HG03039 (cell line): Measurements from ENCODE around the gene DCLK1.
"Not testable (repeated sequence)": the region's sequence is repeated elsewhere in the genome, so short reads cannot be mapped to it uniquely, and the experiment has no call there.

Experiments used
- ATAC-seq: cut with Tn5 transposase; IDR thresholded peaks from one replicate; pipeline ENCODE4 v1.9.1; 2021; ENCODE audit warnings: mild to moderate bottlenecking, moderate library complexity; ENCODE audit not compliant: unreplicated experiment

The DCLK1 gene

DNA sequence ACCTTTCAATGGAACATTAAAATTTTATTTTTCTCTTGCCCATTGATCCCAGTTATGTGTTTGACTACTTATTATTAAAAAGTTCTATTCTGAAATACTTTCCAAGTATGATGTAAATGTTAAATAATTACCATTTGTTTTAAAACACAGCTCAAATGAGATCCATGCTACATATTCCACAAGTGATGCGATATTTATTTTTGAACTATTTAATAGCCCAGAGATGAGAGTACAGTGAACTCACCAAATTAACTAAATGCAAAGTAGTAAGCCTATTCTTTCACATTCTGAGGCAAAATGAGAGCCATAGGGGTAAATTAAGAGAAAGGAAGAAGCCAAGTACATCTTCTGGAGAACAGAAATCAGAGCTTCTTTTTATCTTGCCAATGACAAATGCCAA, 1.2 kb upstream of the DCLK1 start:
- no peak for ATAC-seq

DNA sequence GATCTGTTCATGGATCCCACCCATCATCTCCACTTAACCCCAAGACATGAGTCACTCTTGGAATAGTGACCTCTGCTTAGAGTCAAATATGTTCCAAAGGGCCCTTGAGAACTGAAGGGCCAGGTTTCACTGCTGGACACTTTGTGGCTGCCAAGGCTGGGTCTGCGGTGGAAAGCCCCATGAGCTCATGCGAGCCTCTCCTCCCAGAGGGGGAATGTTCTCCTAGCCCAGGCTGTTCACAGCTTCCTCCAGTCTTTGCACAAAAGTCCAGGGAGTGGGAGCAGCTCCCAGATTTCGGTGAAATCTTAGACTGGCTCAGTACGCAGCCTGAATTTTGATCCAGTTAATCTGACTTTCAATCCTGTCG, 732 bp upstream of the DCLK1 start:
- ATAC-seq, result no peak

DNA sequence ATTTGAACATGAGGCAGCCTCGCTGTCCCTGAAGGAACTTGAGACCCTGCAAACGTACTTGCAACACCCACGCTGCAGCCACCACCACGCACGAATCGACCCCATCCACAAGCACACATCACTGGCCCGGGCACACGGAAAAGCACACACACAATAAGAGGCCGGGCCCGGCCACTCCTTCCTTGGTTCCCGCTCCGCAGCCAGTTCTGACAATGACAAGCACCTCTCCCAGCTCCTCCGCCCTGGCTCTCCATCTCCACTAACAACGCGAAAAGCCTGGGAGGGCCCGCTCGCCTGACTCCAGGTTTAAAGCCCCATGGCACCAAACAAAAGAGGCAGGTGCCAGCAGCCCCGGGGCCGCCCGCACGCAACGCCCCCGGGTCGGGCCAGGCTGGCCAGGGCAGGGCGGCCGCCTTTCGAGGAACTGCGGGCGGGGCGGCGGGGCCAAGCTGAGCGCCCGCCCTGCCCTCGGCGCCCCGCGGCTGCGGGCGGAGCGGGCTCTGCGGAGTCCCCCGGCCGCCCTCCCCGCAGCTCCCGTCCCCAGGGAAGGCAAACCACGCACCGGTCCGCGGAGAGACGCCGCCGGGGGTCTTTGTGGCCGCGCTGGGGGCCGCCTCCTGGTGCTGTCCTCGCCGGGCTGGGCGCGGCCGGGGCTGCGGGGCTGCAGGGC, 495 bp downstream of the DCLK1 start:
- no peak for ATAC-seq

DNA sequence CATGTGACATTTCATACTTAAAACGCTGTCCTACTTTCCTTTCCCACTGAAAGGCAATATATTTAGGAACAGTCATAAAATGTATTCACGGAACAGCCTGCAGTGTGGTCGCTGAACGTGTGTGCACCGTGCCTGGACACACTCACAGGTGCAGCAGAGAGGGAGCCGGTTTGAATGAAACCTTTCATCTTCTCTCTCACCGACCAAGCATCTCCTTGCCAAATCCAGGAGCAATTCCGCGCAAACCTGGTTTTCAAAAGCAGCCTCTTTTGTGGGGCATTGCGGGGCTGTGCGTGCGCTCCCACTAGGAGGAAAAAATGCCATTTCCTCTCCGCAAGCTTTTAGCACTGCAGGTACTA, 1.0 kb downstream of the DCLK1 start:
- ATAC-seq, result no peak

DNA sequence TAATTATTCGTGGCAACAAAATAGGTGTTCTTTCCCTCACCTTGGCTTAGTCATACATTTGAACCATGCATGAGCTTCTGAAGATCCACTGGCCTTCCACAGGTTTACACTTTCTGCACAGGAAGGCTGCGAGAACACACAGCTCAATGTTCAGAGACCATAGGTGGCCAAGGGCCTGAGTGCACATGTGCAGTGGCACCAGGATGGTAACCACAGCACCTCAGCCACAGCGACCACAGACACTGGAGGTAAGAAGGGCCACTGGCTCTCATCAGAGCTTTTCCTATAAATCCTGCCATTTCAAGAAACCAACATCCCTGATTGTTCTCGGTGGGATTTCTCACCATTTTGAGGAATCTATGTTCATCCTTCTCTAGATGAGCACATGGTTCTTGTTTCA, 1.6 kb downstream of the DCLK1 start:
- no peak for ATAC-seq

DNA sequence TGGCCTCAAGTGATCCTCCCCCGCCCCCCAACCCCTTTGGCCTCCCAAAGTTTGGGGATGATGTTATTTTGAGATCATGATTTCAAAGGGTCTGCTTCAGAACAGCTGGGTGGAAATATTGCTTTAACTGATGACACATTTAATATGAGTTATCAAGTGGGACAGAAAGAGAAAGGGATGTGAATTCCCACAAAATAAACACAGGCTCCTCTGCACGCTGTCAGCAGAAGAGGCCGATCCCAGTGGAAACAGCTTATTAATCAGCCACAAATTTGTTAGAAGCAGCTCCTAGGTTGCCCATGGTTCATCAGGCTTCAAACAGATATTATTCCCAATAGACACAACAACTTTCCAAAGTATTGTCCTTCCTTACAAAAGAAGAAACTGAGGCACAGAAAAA, 4.7 kb downstream of the DCLK1 start:
- no peak for ATAC-seq

DNA sequence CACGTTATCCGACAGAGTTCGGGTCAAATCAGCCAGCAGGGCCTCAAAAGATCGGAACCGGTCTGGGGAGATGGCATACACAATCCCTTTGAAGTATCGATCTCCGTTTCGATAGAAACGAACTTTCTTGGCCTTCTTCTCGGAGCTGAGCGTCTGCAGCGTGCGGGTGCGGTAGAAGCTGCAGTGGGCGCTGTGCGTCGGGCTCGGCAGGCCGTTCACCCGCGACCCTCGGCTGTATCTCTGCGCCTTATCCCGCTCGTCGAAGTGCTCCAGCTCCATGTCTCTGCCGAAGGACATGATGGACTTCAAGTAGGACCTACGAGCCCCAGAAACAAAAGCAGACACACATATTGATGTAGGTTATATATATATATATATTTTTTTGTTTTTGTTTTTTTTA, 5.3 kb downstream of the DCLK1 start:
- ATAC-seq, result no peak

DNA sequence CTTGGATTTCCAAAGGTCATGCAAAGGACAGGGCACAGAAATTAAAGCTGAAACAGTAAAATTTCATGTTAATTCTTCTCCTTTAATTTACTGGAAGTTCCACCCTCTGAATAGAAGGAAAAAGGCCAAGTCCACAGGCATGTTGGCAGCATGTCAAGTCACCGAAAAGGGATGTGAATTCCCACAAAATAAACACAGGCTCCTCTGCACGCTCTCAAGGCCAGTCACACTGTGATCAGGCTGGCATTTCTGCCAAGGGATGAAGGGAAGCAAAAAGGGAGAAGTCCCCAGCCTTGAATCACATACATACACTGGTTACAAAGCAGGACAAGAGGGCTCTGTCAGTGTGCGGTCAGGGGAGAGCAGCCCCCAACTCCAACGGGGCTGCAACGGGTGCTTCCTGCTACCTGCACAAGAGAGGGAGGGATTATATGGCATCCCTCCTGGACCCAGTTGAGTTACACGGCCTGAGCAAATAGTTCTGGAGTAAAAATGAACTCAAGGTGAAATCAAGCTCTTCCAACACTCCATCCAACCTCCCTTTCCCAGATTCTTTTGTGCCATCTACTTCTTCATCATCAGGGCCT, 6.9 kb downstream of the DCLK1 start:
- ATAC-seq, result no peak

DNA sequence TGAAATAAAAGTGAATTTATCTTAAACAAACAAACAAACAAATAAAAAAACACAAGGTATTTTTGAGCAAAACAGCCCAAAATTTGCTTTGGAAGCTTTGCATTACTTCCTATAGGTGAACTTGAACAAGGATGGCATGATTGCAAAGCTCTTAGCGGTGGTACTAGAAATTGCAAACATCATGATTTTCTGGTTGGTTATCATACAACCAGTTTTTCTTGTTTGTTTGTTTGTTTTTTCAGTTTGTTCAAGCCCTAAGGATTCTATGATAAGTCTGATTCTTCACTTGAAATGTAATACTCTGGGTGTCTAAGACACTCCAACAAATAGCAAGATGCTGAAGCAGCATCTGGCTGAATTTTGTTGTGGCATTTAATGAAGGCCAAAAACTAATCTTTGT, 15.9 kb downstream of the DCLK1 start:
- no peak for ATAC-seq

DNA sequence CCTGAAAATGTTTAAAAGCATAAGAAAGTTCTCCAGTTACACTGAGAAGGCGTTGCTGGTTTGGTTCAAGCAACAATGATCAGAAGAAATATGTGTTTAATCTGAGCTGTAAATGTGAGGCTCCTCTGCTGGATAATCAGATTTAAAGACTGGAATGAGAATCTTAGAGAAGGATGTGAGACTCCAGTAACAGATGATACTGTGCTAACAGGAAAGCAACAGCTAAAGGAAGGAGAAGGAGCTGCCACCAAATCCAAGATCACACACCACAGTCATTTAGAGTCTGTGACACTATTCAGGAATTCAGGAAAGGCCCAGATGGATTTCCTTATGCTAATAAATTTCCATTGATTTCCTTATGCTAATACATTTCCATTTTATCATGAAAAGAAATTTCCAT, 16.9 kb downstream of the DCLK1 start:
- ATAC-seq, result no peak

DNA sequence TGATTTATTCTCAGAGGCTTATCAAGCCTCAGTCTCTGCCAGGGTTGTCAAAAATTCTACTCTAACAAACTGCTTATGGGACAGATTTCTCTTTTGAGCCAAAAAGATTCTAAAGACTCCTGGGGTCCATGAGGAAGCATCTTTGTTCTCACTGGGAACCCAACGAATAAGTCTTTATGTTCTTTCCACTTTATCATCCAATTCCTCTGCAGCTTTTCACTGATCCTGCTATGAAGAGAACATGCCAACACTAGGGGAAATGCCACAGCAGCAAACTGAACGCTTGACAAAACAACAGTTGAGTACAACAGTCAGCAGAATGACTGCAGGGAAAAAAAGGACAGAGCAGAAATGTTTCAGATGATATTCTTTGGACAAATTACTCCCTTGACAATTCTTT, 22.2 kb downstream of the DCLK1 start:
- no peak for ATAC-seq

DNA sequence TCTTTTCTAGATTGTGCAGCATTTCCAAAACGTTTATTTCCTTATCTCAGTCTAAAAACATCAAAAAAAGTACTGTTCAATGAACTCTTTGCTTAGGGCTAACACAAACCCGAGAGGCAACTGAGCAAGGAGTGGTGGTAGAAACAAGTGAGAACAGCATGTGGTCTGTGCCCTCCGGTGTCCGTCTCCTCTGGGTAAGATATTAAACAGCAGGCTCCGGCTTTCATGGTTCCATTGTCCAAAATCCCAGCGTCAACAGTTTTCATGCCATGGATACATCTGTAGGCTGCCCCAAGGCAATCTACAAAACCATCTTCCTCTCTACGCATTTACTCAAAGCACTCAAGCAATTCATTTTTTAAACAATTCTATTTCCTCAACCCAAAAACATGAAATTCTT, 22.8 kb downstream of the DCLK1 start:
- ATAC-seq, result no peak

DNA sequence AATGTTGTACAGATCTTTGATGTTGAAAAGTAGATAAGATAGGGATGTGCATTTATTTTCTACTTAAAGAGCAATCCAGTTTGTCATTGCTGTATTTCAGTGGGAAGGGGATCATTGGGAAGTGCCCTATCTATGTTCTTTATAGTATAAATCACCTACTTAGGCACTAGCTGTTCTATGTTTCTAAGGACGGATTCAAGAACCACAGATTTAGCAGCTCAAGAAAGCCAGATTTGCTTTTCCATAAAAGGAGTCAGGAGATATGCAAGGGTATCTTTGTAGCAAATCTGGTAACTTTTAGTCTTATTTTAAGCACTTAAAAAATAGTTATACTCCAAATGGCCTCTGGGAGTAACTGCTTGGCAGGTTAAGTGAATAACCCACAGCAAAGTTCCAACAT, 23.7 kb downstream of the DCLK1 start:
- ATAC-seq, result no peak

DNA sequence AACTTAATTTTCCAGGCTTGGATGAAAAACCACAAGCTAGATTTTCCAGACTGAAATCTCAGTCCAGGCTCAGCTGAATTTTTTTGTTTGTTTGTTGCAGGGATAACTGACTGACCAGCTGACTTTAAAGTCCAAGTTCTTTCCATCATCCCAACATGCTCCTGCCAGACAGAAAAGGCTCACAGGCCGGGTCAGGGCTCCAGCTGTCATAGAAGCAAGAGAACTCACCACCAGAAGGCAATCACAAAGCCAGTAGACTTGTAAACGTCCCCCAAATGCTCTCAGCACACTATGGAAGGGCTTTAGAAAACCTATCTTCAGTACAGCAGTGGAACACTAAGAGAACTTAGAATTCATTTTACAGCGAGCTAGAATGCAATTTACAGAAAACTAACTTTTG, 25.5 kb downstream of the DCLK1 start:
- ATAC-seq, result no peak

DNA sequence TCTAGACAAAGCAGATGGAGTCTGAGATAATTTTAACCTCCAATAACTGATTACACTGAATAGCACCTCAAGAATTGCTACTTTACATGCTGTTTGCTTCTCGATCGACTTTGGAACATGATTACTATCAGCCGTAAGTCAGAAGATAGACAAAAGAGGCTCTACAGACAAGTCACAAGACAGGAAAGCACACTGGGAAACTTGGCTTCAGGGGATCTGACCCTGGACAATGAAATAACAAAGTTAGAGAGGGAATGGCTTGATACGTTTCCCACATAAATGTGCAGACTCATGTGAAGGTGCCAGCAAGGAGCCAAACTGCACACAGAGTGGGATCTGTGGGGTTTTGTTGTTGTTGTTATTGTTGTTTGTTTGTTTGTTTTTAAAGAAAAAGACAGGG, 28.5 kb downstream of the DCLK1 start:
- ATAC-seq, result no peak

DNA sequence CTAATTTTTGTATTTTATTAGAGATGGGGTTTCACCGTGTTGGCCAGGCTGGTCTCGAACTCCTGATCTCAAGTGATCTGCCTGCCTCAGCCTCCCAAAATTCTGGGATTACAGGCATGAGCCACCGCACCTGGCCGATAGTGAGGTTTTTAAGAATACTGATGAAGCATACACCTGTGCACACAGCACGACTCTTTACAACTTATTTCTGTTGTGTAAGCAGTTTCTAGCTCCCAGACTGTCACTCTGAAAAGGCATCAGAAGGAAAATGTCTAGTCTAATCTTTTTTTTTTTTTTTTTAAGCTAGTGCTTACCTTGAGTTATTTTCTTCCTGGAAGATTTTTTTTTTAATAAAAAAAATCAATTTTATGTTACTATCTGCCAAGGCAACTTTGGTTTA, 29.3 kb downstream of the DCLK1 start:
- ATAC-seq, result not testable (repeated sequence)

DNA sequence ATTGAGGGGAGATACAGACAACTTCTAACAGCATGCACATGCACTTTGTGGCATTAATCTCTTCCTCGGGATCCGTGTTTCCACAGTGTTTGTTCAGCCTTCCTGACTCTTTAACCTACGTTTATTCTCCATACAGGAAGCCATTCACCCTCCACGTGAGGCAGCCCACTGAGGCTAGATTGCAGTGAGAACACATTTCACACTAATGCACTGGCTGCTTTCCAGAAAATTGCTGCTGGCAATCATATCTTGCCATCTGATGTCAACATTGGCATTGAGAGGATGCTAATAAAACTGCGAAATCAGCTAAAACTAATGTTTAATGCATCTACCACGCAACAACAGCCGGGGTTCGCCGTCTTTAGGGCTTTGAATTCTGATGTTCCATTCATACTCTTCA, 30.0 kb downstream of the DCLK1 start:
- no peak for ATAC-seq

DNA sequence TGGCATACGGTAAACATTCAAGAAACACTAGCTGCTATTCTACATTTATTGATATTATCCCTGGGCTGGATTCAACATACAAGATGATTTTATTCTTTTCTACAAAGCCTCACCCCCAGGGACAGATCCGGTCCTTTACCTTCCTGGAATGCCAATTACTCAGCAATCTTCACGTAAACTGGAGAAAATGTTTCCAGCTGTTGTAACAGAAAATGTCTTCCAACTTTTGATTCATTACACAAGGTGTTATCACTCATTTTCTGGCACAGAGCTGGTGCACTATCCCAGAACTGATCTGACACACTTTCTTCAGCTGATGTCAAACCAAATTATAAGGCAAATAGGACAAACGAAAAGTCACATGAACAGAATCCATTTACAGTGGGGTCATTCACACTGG, 33.1 kb downstream of the DCLK1 start:
- ATAC-seq, result no peak

DNA sequence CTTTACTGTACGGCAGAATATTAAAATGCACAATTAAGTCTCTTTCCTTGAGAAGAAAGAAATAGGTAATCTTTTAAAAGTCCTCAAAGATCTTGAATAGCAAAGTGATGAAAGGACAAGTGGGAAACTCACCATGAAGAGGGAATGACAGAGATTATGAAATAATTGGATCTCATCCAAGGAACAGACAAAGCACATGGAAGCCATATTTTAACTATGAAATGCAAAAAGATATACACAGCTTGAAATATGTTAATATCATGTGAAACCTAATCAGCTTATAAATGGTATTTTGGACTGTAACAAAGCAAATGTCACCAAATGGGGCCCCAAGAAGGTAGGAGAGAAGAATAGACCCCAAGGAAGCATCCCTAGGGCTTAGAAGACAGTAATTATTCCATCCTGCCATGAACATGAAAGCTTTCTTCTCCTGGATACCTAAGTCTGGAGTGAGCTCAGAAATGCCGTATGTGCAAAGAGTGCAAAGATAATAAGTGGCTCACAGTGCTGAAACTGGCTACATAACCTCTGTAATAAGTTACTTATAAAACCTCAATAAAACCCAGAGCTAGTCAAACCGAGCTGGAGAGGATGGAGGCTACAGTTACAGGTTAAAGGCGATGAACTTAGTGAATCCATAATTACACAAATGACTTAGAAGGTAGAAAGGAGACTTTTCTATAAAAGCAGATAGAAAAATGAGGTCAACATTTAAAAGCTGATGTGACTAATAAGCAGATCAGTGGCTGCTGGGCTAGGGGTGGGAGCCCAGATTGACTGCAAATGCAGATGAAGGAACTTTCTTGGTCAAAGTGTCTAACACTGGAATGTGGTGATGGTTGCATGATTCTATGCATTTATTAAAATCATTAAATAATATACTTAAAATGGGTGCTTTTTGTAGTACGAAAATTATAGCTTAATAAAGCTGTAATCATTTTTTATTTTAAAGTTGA, 34.4 kb downstream of the DCLK1 start:
- no peak for ATAC-seq

DNA sequence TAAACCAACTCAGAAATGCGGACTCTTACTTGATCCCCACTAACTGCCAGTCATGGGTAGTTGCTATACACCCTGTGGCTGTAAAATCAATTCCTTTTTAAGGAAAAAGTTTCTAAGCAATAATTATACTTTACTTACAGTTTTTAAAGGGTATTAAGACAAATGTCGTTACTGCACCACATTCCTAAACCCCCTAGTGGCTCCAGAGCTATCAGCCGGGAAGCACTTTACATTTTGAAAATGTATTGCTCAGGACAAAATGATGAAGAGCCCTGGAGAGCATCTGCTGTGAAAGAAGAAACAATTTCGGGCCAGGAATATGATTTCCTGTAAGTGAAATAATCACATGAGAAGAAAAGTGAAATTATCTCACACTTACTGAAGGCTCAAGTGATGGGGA, 36.7 kb downstream of the DCLK1 start:
- no peak for ATAC-seq

DNA sequence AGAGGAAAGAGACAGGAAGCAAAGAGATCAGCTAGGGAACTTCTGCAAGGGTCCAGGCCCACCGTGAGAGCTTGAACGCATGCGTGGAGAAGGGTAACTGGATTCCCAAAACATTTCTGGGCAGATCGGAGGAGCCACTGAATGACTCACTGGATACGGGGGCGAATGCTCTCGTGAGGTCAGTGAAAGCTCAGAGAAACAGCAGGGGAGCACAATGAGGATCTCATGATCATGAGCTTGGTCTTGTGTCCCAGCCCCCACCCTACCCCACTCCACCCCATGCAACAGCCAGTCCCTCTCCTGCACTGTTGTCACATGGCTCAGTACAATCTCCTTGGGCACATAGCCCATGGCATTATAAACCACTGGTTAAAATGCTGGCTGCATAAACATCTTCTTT, 40.6 kb downstream of the DCLK1 start:
- ATAC-seq, result no peak

DNA sequence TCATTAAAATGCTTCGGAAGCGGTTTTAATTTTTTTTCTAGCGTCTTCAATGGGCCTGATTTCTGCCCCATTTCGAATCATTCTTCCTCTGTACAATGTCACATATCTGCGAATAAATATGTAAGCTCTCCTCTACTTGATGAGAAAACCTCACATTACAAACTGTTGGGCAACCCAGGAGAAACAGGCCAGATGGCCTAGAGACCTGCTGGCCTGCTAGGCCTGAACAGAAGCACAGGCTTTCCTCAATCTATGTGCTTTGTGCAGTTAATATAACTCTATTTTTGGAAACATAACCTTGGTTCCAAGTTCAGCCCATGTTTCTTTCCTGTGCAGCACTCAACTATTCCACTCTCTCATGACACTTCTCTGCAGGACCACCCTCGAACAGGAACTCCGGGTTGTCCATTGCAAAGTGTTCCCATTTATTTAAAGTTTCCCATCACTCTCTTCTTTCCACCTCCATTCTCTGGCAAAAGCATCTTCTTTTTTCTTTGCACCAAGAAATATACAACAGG, 42.0 kb downstream of the DCLK1 start:
- ATAC-seq, result no peak
